Neural crest cell (in vitro differentiated cells): ENCODE measurements around the gene CTNNA3. TPM values are rescaled to one million over a fixed set of nuclear protein-coding genes. Genes with fewer than 3 reads are reported as not detected.

ENCODE experiments used
- DNase-seq: peaks from one replicate; pipeline ENCODE4 v3.0.0; 2021; ENCODE audit warnings: low read depth, mixed read lengths, low spot score
- H3K27ac Mint-ChIP-seq: one replicate; pipeline ENCODE4 v1.8.0; 2021; ENCODE audit warnings: mild to moderate bottlenecking, mixed read lengths; ENCODE audit not compliant: unreplicated experiment
- H3K27me3 Mint-ChIP-seq: 2 replicates; pipeline ENCODE4 v1.8.0; 2021; ENCODE audit warnings: low read depth, mild to moderate bottlenecking, mixed read lengths
- H3K36me3 Mint-ChIP-seq: 2 replicates; pipeline ENCODE4 v1.8.0; 2021; ENCODE audit warnings: low read depth, mild to moderate bottlenecking, mixed read lengths
- H3K4me1 Mint-ChIP-seq: 2 replicates; pipeline ENCODE4 v1.8.0; 2021; ENCODE audit warnings: mixed read lengths
- H3K4me3 Mint-ChIP-seq: one replicate; pipeline ENCODE4 v1.8.0; 2021; ENCODE audit warnings: mild to moderate bottlenecking, mixed read lengths
- H3K9me3 Mint-ChIP-seq: 2 replicates; pipeline ENCODE4 v1.8.0; 2021; ENCODE audit warnings: mixed read lengths
- total RNA-seq: library from RNA; stranded (reverse); gene quantifications from 2 replicates; pipeline ENCODE4 v1.2.1, GENCODE V29; 2021
- TF ChIP-seq, protein P1 (sequence below): fragments of 200-600 bp; sonication (generic); conservative IDR thresholded peaks from 2 replicates; pipeline ENCODE4 v1.5.0; 2021; ENCODE audit warnings: antibody characterized with exemption, mild to moderate bottlenecking

Gene CTNNA3
- total RNA-seq, 1 donor from 2014 or later = 4.7 TPM

- H3K9me3 Mint-ChIP-seq = no peaks in the 10 kb centered on the region
Observed at GRCh38 chr10:66283874-66284464, 1412.0 kb downstream of the CTNNA3 start.

GRCh38 chr10:66283064-66283463, 1412.9 kb downstream of the CTNNA3 start:
- no peak for DNase-seq
- Mint-ChIP-seq H3K36me3 (no peaks in the 10 kb centered on the region), H3K27me3 (no peaks in the 10 kb centered on the region), H3K27ac (no peak overlapping the region), H3K4me1 (no peaks in the 10 kb centered on the region), H3K9me3 (no peaks in the 10 kb centered on the region), H3K4me3 (no peak overlapping the region)
- TF ChIP-seq, protein P1, sequence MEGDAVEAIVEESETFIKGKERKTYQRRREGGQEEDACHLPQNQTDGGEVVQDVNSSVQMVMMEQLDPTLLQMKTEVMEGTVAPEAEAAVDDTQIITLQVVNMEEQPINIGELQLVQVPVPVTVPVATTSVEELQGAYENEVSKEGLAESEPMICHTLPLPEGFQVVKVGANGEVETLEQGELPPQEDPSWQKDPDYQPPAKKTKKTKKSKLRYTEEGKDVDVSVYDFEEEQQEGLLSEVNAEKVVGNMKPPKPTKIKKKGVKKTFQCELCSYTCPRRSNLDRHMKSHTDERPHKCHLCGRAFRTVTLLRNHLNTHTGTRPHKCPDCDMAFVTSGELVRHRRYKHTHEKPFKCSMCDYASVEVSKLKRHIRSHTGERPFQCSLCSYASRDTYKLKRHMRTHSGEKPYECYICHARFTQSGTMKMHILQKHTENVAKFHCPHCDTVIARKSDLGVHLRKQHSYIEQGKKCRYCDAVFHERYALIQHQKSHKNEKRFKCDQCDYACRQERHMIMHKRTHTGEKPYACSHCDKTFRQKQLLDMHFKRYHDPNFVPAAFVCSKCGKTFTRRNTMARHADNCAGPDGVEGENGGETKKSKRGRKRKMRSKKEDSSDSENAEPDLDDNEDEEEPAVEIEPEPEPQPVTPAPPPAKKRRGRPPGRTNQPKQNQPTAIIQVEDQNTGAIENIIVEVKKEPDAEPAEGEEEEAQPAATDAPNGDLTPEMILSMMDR = no peak

More at GRCh38 chr10:66283874-66284464, 1412.0 kb downstream of the CTNNA3 start:
- Mint-ChIP-seq H3K36me3 (no peaks in the 10 kb centered on the region), H3K4me1 (no peaks in the 10 kb centered on the region), H3K27ac (no peak overlapping the region), H3K27me3 (no peaks in the 10 kb centered on the region), H3K4me3 (no peak overlapping the region)
- DNase-seq = no peak
- TF ChIP-seq, protein P1 = no peak

- Mint-ChIP-seq H3K4me3 (no peak overlapping the region), H3K4me1 (no peaks in the 10 kb centered on the region), H3K36me3 (no peaks in the 10 kb centered on the region), H3K27me3 (no peaks in the 10 kb centered on the region), H3K27ac (no peak overlapping the region), H3K9me3 (no peaks in the 10 kb centered on the region)
- TF ChIP-seq, protein P1 = no peak
- no peak for DNase-seq
Observed at GRCh38 chr10:66281327-66281726, 1414.7 kb downstream of the CTNNA3 start.

DNA sequence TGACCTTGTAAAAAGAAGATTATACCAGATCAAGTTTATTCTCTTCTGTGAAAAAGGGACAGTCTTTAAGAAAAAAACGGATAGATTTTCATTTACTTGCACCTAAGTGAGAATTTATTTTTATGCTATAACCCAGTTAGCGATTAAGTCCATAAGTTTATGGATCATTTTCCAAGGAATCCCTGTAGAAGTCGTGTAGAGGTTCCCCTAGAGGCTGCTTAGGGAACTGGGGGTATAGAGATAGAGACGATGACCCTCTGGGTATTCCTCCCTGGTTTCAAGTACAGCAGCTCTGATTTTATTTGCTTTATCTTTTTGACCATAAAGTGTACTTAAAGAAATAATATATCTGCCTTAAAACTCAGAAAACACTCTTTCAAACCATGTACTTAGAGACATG, 1418.5 kb downstream of the CTNNA3 start:
- DNase-seq = no peak
- Mint-ChIP-seq H3K36me3 (no peaks in the 10 kb centered on the region), H3K9me3 (no peaks in the 10 kb centered on the region), H3K27ac (no peak overlapping the region), H3K4me3 (no peak overlapping the region), H3K4me1 (no peaks in the 10 kb centered on the region), H3K27me3 (no peaks in the 10 kb centered on the region)
- TF ChIP-seq, protein P1 = peak; percentile 50

DNA sequence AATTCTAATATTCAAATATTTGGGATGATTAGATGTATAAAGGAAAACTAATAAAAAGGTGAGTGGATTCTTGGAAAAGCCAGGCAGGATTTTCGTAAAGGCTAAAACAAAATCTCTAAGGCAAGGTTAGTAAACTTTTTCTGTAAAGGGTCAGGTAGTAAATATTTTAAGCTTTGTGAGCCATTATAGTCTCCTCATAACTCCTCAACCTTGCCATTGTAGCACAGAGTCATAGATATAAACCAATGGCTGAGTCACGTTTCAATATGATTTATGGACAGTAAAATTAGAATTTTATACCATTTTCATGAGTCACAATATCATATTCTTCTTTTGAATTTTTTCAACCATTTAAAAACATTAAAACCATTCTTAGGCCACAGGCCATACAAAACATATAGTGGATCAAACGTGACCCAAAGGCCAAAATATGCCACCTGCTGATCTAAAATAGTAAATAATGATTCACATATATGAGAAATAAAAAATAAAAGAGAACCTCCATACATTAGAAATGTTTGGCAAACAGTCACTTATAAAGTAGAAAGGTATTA, 1422.0 kb downstream of the CTNNA3 start:
- Mint-ChIP-seq H3K4me1 (no peaks in the 10 kb centered on the region), H3K4me3 (no peak overlapping the region), H3K27me3 (no peaks in the 10 kb centered on the region), H3K27ac (no peak overlapping the region), H3K36me3 (no peaks in the 10 kb centered on the region), H3K9me3 (no peaks in the 10 kb centered on the region)
- DNase-seq = no peak
- TF ChIP-seq, protein P1 = no peak
